PC-9 (cell line): ENCODE data around the gene MCU. TPM values are rescaled to one million over a fixed set of nuclear protein-coding genes. Genes with fewer than 3 reads are reported as not detected.
"Not testable (repeated sequence)": the region's sequence is repeated elsewhere in the genome, so short reads cannot be mapped to it uniquely, and the experiment has no call there.

Source experiments
- BruUV-seq: library from RNA; stranded (reverse); fragments of 400-500 nt; replicated peaks from 2 replicates; lab custom pipeline; 2021; lab: Mats Ljungman, UMichigan
- CTCF ChIA-PET: fragments of 300-600 bp; sonication (Branson Sonifier 250); formaldehyde crosslinking; loops from one replicate; lab custom pipeline; 2022; ENCODE audit warnings: antibody characterized with exemption; lab: Charles Lee
- POLR2A ChIA-PET: fragments of 300-600 bp; sonication (Branson Sonifier 250); formaldehyde crosslinking; loops from one replicate; lab custom pipeline; 2022; ENCODE audit warnings: antibody characterized with exemption; ENCODE audit not compliant: unreplicated experiment; lab: Charles Lee
- DNase-seq, 2 experiments: peaks; one replicate each; pipeline versions ENCODE4 v3.0.0 to v3.0.0-alpha.2; 2015 to 2022; ENCODE audit warnings: mixed read lengths in 1 of 2
- H2AFZ ChIP-seq: fragments of 200-600 bp; sonication (generic); 2 replicates; pipeline ENCODE4 v1.8.1; 2017; ENCODE audit warnings: antibody characterized with exemption
- H3F3A ChIP-seq: fragments of 200-600 bp; sonication (generic); 2 replicates; pipeline ENCODE4 v1.8.1; 2017; ENCODE audit warnings: antibody characterized with exemption, mild to moderate bottlenecking, low read depth; ENCODE audit not compliant: insufficient read depth
- H3K27ac ChIP-seq: fragments of 200-600 bp; sonication (generic); 2 replicates; pipeline ENCODE4 v1.6.1; 2016; ENCODE audit warnings: mixed run types
- H3K27me3 ChIP-seq: fragments of 200-600 bp; sonication (generic); 2 replicates; pipeline ENCODE4 v1.6.1; 2016; ENCODE audit warnings: low read depth, mixed run types; ENCODE audit not compliant: insufficient read depth
- H3K36me3 ChIP-seq: fragments of 200-600 bp; sonication (generic); 2 replicates; pipeline ENCODE4 v1.6.1; 2016; ENCODE audit warnings: low read depth, mixed run types
- H3K4me1 ChIP-seq: fragments of 200-600 bp; sonication (generic); replicated peaks from 2 replicates; pipeline ENCODE4 v1.6.1; 2016; ENCODE audit warnings: mixed run types; ENCODE audit not compliant: insufficient read depth
- H3K4me2 ChIP-seq: fragments of 200-600 bp; sonication (generic); 2 replicates; pipeline ENCODE4 v1.6.1; 2017; ENCODE audit warnings: mixed run types
- H3K4me3 ChIP-seq: fragments of 200-600 bp; sonication (generic); 2 replicates; pipeline ENCODE4 v1.6.1; 2016; ENCODE audit warnings: mixed run types
- H3K79me2 ChIP-seq: fragments of 200-600 bp; sonication (generic); 2 replicates; pipeline ENCODE4 v1.6.1; 2017; ENCODE audit warnings: low read depth, mixed run types
- H3K9me2 ChIP-seq: fragments of 200-600 bp; sonication (generic); 2 replicates; pipeline ENCODE4 v1.8.1; 2017; ENCODE audit warnings: mild to moderate bottlenecking; ENCODE audit not compliant: insufficient read depth
- H3K9me3 ChIP-seq: fragments of 200-600 bp; sonication (generic); 2 replicates; pipeline ENCODE4 v1.8.1; 2016; ENCODE audit warnings: low read depth; ENCODE audit not compliant: insufficient read depth
- H4K20me1 ChIP-seq: fragments of 200-600 bp; sonication (generic); 2 replicates; pipeline ENCODE4 v1.8.1; 2017; ENCODE audit not compliant: insufficient read depth
- EZH2 ChIP-seq: fragments of 200-600 bp; sonication (generic); IDR thresholded peaks from 2 replicates; pipeline ENCODE4 v1.8.0; 2017; ENCODE audit warnings: antibody characterized with exemption, low read depth
- intact Hi-C: fragments of 100-400 bp; cut with micrococcal nuclease; formaldehyde crosslinking; loops from one replicate; pipeline ENCODE4 v1.10.0; 2022; ENCODE audit not compliant: unreplicated experiment
- total RNA-seq: library from RNA; stranded (reverse); gene quantifications from 2 replicates; pipeline ENCODE4 v1.2.3, GENCODE V29; 2021
- TF ChIP-seq, protein P1 (sequence below): fragments of 200-600 bp; sonication (generic); conservative IDR thresholded peaks from 2 replicates; pipeline ENCODE4 v1.6.1; 2017; ENCODE audit warnings: mixed run types, antibody characterized with exemption, mild to moderate bottlenecking, moderate library complexity

MCU gene
- total RNA-seq, 1 experiment from 2014 or later: 59.5 TPM

- TF ChIP-seq, protein P1, sequence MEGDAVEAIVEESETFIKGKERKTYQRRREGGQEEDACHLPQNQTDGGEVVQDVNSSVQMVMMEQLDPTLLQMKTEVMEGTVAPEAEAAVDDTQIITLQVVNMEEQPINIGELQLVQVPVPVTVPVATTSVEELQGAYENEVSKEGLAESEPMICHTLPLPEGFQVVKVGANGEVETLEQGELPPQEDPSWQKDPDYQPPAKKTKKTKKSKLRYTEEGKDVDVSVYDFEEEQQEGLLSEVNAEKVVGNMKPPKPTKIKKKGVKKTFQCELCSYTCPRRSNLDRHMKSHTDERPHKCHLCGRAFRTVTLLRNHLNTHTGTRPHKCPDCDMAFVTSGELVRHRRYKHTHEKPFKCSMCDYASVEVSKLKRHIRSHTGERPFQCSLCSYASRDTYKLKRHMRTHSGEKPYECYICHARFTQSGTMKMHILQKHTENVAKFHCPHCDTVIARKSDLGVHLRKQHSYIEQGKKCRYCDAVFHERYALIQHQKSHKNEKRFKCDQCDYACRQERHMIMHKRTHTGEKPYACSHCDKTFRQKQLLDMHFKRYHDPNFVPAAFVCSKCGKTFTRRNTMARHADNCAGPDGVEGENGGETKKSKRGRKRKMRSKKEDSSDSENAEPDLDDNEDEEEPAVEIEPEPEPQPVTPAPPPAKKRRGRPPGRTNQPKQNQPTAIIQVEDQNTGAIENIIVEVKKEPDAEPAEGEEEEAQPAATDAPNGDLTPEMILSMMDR: no peak
- TF ChIP-seq EZH2: no peak
- Histone ChIP-seq H3K9me2 (no peaks in the 10 kb centered on the region; the same call in 1 of the 2 replicates), H3K27ac (no peak overlapping the region), H3K4me1 (no peaks in the 10 kb centered on the region), H3K9me3 (no peaks in the 10 kb centered on the region), H2AFZ (no peak overlapping the region), H3K79me2 (no peaks in the 10 kb centered on the region), H4K20me1 (no peaks in the 10 kb centered on the region), H3F3A (no peaks in the 10 kb centered on the region), H3K27me3 (no peaks in the 10 kb centered on the region), H3K4me3 (no peak overlapping the region), H3K36me3 (no peaks in the 10 kb centered on the region), H3K4me2 (no peak overlapping the region)
- DNase-seq: no peak
- BruUV-seq: no TSS peak
- CTCF ChIA-PET: interaction anchor here (0.6 kb wide), 1 partner anchor 40 kb away, joined by 7 read pairs; no protein-coding TSS in a partner anchor
- intact Hi-C loops: no loop called here
- POLR2A ChIA-PET: interaction anchor here (0.6 kb wide), 1 partner anchor 46 kb away, joined by 10 read pairs; the partner anchor contains the start of gene MCU
These were observed 46.6 kb upstream of the MCU start for GRCh38 chr10:72645263-72645858.

GRCh38 chr10:72646971-72647370, 45.0 kb upstream of the MCU start:
- intact Hi-C loops, H3K27me3 ChIP-seq, H3K9me2 ChIP-seq, H3F3A ChIP-seq, H3K9me3 ChIP-seq, H3K4me1 ChIP-seq, BruUV-seq, H3K4me2 ChIP-seq, H3K79me2 ChIP-seq, POLR2A ChIA-PET, H3K27ac ChIP-seq, H3K4me3 ChIP-seq, H2AFZ ChIP-seq, H4K20me1 ChIP-seq, CTCF ChIA-PET, H3K36me3 ChIP-seq, DNase-seq: not testable (repeated sequence)

DNA sequence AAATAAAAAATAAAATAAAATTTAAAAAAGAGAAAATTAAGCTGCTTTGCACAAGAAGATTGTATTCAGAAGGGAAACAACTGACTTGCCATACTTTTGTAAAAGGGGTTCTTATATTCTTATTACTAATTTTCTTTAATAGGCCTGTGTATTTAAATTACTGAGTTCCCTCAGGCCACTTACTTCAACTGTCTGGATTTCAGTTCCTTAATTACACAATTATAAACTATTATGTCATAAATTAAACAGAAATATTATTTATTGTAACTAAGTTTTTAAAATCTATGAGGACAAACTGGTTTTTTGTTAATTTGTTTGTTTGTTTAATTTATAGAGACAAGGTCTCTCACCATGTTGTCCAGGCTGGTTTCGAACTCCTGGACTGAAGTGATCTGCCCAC, 43.6 kb upstream of the MCU start:
- H3K4me2 ChIP-seq: no peak overlapping the region
- TF ChIP-seq EZH2: no peak
- TF ChIP-seq, protein P1: no peak
- no TSS peak for BruUV-seq
- H3K36me3 ChIP-seq: no peaks in the 10 kb centered on the region
- intact Hi-C loops: no loop called here
- H2AFZ ChIP-seq: no peak overlapping the region
- no peak overlapping the region for H3K4me3 ChIP-seq
- no peak overlapping the region for H3K27ac ChIP-seq
- no peaks in the 10 kb centered on the region for H3K9me2 ChIP-seq
- CTCF ChIA-PET: no interaction called here
- POLR2A ChIA-PET: no interaction called here
- no peaks in the 10 kb centered on the region for H3K4me1 ChIP-seq
- no peaks in the 10 kb centered on the region for H4K20me1 ChIP-seq
- no peak for DNase-seq
- no peaks in the 10 kb centered on the region for H3F3A ChIP-seq
- no peaks in the 10 kb centered on the region for H3K9me3 ChIP-seq
- H3K27me3 ChIP-seq: no peaks in the 10 kb centered on the region
- no peaks in the 10 kb centered on the region for H3K79me2 ChIP-seq
